SU-DHL-6 (cell line): ENCODE results near the gene HS3ST4.

ENCODE experiments used
- EZH2phosphoT487 ChIP-seq: fragments of 200-600 bp; sonication (generic), shearing (Covaris generic); conservative IDR thresholded peaks from 2 replicates; pipeline ENCODE4 v1.6.1; 2018; ENCODE audit warnings: mild to moderate bottlenecking, antibody characterized with exemption, low read length, moderate library complexity, mixed read lengths
- TF ChIP-seq, protein P1 (sequence below): fragments of 200-600 bp; sonication (generic); IDR thresholded peaks from one replicate; pipeline ENCODE4 v1.5.1; 2017; ENCODE audit warnings: antibody characterized with exemption, mild to moderate bottlenecking, low read length, moderate library complexity; ENCODE audit not compliant: insufficient read depth, poor library complexity, severe bottlenecking

DNA sequence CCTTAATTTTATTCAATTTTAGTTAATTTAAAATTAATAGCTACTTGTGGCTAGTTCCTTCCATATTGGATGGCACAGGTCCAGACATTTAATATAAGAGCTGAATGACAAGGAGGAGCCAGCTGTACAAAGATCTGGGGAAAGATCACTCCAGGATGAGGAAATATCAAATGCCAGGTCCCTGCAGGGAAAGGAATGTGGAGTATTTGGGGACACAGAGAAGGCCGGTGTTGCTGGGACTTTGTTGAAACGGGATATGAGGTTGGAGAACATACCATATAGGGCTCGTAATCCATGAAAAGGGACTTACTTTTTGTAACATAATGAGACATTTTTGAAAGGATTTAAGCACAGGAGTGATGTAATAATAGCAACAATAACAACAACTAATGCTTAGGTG, 426.8 kb downstream of the HS3ST4 start:
- TF ChIP-seq, protein P1, sequence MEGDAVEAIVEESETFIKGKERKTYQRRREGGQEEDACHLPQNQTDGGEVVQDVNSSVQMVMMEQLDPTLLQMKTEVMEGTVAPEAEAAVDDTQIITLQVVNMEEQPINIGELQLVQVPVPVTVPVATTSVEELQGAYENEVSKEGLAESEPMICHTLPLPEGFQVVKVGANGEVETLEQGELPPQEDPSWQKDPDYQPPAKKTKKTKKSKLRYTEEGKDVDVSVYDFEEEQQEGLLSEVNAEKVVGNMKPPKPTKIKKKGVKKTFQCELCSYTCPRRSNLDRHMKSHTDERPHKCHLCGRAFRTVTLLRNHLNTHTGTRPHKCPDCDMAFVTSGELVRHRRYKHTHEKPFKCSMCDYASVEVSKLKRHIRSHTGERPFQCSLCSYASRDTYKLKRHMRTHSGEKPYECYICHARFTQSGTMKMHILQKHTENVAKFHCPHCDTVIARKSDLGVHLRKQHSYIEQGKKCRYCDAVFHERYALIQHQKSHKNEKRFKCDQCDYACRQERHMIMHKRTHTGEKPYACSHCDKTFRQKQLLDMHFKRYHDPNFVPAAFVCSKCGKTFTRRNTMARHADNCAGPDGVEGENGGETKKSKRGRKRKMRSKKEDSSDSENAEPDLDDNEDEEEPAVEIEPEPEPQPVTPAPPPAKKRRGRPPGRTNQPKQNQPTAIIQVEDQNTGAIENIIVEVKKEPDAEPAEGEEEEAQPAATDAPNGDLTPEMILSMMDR: no peak
- TF ChIP-seq EZH2phosphoT487: no peak
